GM21528 (cell line): ENCODE results near the gene HAND1.
A peak's percentile ranks its signal among the peaks of the same experiment; 100 is the strongest.

Experiments
- ATAC-seq: cut with Tn5 transposase; IDR thresholded peaks from one replicate; pipeline ENCODE4 v1.9.1; 2021; ENCODE audit warnings: mild to moderate bottlenecking, moderate library complexity; ENCODE audit not compliant: unreplicated experiment, low FRiP score

The HAND1 gene

GRCh38 chr5:154464438-154464837 is 13.6 kb downstream of the HAND1 start:
- ATAC-seq: no peak

GRCh38 chr5:154461531-154461930 is 16.5 kb downstream of the HAND1 start:
- ATAC-seq: no peak

- ATAC-seq: no peak
Observed at GRCh38 chr5:154460172-154460571, 17.9 kb downstream of the HAND1 start.

GRCh38 chr5:154459015-154459414 is 19.0 kb downstream of the HAND1 start:
- no peak for ATAC-seq

- no peak for ATAC-seq
Observed at GRCh38 chr5:154456540-154456939, 21.5 kb downstream of the HAND1 start.

GRCh38 chr5:154455585-154455984 is 22.4 kb downstream of the HAND1 start:
- no peak for ATAC-seq

GRCh38 chr5:154451957-154452356 is 26.1 kb downstream of the HAND1 start:
- no peak for ATAC-seq

- ATAC-seq: no peak
Observed at GRCh38 chr5:154449786-154450185, 28.2 kb downstream of the HAND1 start.

- ATAC-seq: no peak
Observed at GRCh38 chr5:154447089-154447725, 30.8 kb downstream of the HAND1 start.

- peak; percentile 26 for ATAC-seq
Observed at GRCh38 chr5:154446195-154447088, 31.6 kb downstream of the HAND1 start.

- peak; percentile 92 for ATAC-seq
Observed at GRCh38 chr5:154445422-154446194, 32.4 kb downstream of the HAND1 start, which contains the start of gene SAP30L. SAP30L (plus strand) TSS chr5:154445997; CDS start chr5:154446605, 608 bp downstream.

GRCh38 chr5:154444556-154445421 is 33.2 kb downstream of the HAND1 start:
- peak; percentile 5 for ATAC-seq

GRCh38 chr5:154442801-154443200 is 35.2 kb downstream of the HAND1 start:
- no peak for ATAC-seq

GRCh38 chr5:154440540-154440939 is 37.5 kb downstream of the HAND1 start:
- no peak for ATAC-seq

GRCh38 chr5:154437281-154437965 is 40.6 kb downstream of the HAND1 start:
- ATAC-seq: no peak

- no peak for ATAC-seq
Observed at GRCh38 chr5:154435226-154435625, 42.8 kb downstream of the HAND1 start.

GRCh38 chr5:154430961-154431630 is 46.9 kb downstream of the HAND1 start:
- ATAC-seq: no peak

- no peak for ATAC-seq
Observed at GRCh38 chr5:154430466-154430865, 47.6 kb downstream of the HAND1 start.

GRCh38 chr5:154429341-154429740 is 48.7 kb downstream of the HAND1 start:
- ATAC-seq: no peak
